OCI-LY7 (cell line): ENCODE data around the gene SYNGAP1. TPM values are rescaled to one million over a fixed set of nuclear protein-coding genes. Genes with fewer than 3 reads are reported as not detected.
A peak's percentile ranks its signal among the peaks of the same experiment; 100 is the strongest.

Experiments
- BruUV-seq: library from RNA; stranded (reverse); fragments of 400-500 nt; replicated peaks from 2 replicates; lab custom pipeline; 2021; lab: Mats Ljungman, UMichigan
- CTCF ChIA-PET: fragments of 300-600 bp; sonication (Branson Sonifier 250); formaldehyde crosslinking; loops from one replicate; lab custom pipeline; 2022; ENCODE audit warnings: antibody characterized with exemption; ENCODE audit not compliant: unreplicated experiment; lab: Charles Lee
- POLR2A ChIA-PET: fragments of 300-600 bp; sonication (Branson Sonifier 250); formaldehyde crosslinking; loops from one replicate; lab custom pipeline; 2022; ENCODE audit warnings: antibody characterized with exemption; lab: Charles Lee
- DNase-seq: peaks from one replicate; pipeline ENCODE4 v3.0.0-alpha.2; 2015; ENCODE audit warnings: low spot score
- H2AFZ ChIP-seq: fragments of 200-600 bp; sonication (generic), shearing (Covaris generic); 2 replicates; pipeline ENCODE4 v1.6.1; 2014; ENCODE audit warnings: mild to moderate bottlenecking, antibody characterized with exemption, low read length, moderate library complexity
- H3K27ac ChIP-seq: fragments of 200-600 bp; sonication (generic); 2 replicates; pipeline ENCODE4 v1.5.1; 2014; ENCODE audit warnings: mixed run types, low read depth, mild to moderate bottlenecking, moderate library complexity, low read length, inconsistent platforms; ENCODE audit not compliant: poor library complexity, severe bottlenecking
- H3K36me3 ChIP-seq: fragments of 200-600 bp; sonication (generic); 2 replicates; pipeline ENCODE4 v1.6.1; 2014; ENCODE audit warnings: mild to moderate bottlenecking, antibody characterized with exemption, low read length, moderate library complexity, mixed read lengths; ENCODE audit not compliant: insufficient read depth
- H3K4me1 ChIP-seq: fragments of 200-600 bp; sonication (generic); 2 replicates; pipeline ENCODE4 v1.5.1; 2014; ENCODE audit warnings: mild to moderate bottlenecking, low read length; ENCODE audit not compliant: insufficient read depth, poor library complexity, severe bottlenecking
- H3K4me2 ChIP-seq: fragments of 200-600 bp; sonication (generic); 2 replicates; pipeline ENCODE4 v1.6.1; 2014; ENCODE audit warnings: mild to moderate bottlenecking, low read length
- H3K4me3 ChIP-seq: fragments of 200-600 bp; sonication (generic); 2 replicates; pipeline ENCODE4 v1.5.1; 2014; ENCODE audit warnings: mild to moderate bottlenecking, low read depth, low read length; ENCODE audit not compliant: poor library complexity, severe bottlenecking
- H3K79me2 ChIP-seq: fragments of 200-600 bp; sonication (generic); 2 replicates; pipeline ENCODE4 v1.6.1; 2016; ENCODE audit warnings: low read depth, mild to moderate bottlenecking, low read length, moderate library complexity, mixed read lengths; ENCODE audit not compliant: insufficient read depth
- H3K9me2 ChIP-seq: fragments of 200-600 bp; sonication (generic); 2 replicates; pipeline ENCODE4 v1.6.1; 2016; ENCODE audit warnings: mild to moderate bottlenecking, low read length, mixed read lengths; ENCODE audit not compliant: insufficient read depth
- H3K9me3 ChIP-seq: fragments of 200-600 bp; sonication (generic); 2 replicates; pipeline ENCODE4 v1.6.1; 2014; ENCODE audit warnings: mild to moderate bottlenecking, mixed run types, low read length, mixed read lengths
- H4K20me1 ChIP-seq: fragments of 200-600 bp; sonication (generic); 2 replicates; pipeline ENCODE4 v1.6.1; 2014; ENCODE audit warnings: mild to moderate bottlenecking, antibody characterized with exemption, low read length, moderate library complexity, mixed read lengths; ENCODE audit not compliant: insufficient read depth
- EZH2phosphoT487 ChIP-seq: fragments of 200-600 bp; sonication (generic); IDR thresholded peaks from 2 replicates; pipeline ENCODE4 v1.6.1; 2018; ENCODE audit warnings: low read depth, borderline replicate concordance, mild to moderate bottlenecking, mixed run types, antibody characterized with exemption, low read length, moderate library complexity, mixed read lengths
- intact Hi-C: fragments of 100-400 bp; cut with micrococcal nuclease; formaldehyde crosslinking; loops from one replicate; pipeline ENCODE4 v1.10.0; 2022; ENCODE audit not compliant: unreplicated experiment
- total RNA-seq, 2 experiments: library from RNA; depleted of rRNA in 1 of 2; stranded (reverse); fragments of >200 nt in 1 of 2; shearing (Covaris generic) in 1 of 2; gene quantifications; 2 replicates each; pipeline ENCODE4 v1.2.3, GENCODE V29; 2014 to 2022
- TF ChIP-seq, protein P1 (sequence below): fragments of 200-600 bp; sonication (generic); conservative IDR thresholded peaks from 2 replicates; pipeline ENCODE4 v1.5.1; 2014; ENCODE audit warnings: mild to moderate bottlenecking, antibody characterized with exemption, low read length, moderate library complexity, mixed read lengths

SYNGAP1 gene
- total RNA-seq, 2 experiments from 2014 or later = 5.6 to 30.7 TPM

DNA sequence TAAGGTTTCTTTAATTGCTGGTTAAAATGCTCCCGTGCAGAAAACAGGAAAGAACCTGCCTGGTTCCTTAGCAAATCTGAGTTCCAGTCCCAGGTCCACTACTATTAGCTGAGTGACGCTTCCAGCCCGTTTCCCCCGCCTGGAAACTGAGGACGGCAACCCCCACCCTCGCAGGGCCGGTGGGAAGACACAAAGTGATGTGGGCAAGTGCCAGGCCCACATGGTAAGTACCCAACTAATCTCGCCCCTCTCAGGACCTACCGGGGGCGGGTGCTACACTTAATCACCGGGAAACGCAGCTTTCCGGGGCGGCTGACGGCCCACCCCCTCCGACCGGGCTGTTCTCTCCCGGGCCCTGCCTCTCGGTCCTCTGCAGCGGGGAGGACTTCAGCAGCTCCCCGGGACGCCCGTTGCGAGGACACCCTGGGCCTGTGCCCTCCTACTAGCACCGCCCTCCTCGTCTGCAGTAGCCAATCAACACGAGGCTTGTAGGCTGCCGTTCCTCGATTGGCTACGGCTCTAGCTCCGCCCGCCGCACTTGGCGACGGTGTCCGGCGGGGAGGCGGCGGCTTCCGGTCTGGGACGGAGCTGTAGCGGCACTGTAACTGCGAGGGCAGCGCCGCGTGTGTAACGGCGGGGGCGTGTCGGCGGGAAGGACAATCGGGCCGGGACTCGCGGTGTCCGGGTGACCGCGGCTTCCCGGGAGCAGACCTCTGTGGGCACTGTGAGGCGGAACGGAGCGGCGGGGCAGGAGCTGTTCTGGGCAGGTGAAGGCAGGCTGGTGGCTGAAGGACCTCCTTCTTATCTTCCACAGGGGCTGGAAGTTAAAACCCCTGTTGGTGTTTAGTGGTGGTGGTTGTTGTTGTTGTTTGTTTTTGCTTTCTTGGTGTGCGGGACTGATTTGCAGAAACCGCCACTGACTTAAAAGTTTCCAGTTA lies 34.4 kb downstream of the SYNGAP1 start, which contains the start of gene ZBTB9:
Gene ZBTB9, plus strand, starts transcription at position 568 of the 938 bp plus-strand sequence. CDS start 525 bp downstream, outside the sequence.
- peak; percentile 97 for DNase-seq
- Histone ChIP-seq H3K4me3 (peak within 1 kb of the TSS; percentile 77), H3K9me2 (no peaks in the 10 kb centered on the region), H3K4me1 (peaks cover 19% of the 10 kb centered on the region), H3K36me3 (peaks cover 29% of the 10 kb centered on the region), H3K27ac (peak within 1 kb of the TSS; percentile 30), H3K79me2 (peaks cover 19% of the 10 kb centered on the region; the same call in 1 of the 2 replicates), H4K20me1 (no peaks in the 10 kb centered on the region), H2AFZ (peak within 1 kb of the TSS; percentile 54; the same call in 1 of the 2 replicates), H3K9me3 (no peaks in the 10 kb centered on the region), H3K4me2 (peak within 1 kb of the TSS; percentile 96)
- intact Hi-C loops = loop anchor here (1.0 to 2.0 kb wide), 2 partner anchors 23 to 117 kb away; no protein-coding TSS in a partner anchor
- BruUV-seq = TSS peak; percentile 75
- ChIA-PET POLR2A (interaction anchor here (0.6 to 2.1 kb wide), 8 partner anchors 15 to 783 kb away, joined by 3 to 7 read pairs (median 3); partner anchors contain the start of genes HMGA1 and UQCC2), CTCF (interaction anchor here (0.5 to 1.8 kb wide), 2 partner anchors 23 to 31 kb away, joined by 3 to 4 read pairs; no protein-coding TSS in a partner anchor)
- TF ChIP-seq, protein P1, sequence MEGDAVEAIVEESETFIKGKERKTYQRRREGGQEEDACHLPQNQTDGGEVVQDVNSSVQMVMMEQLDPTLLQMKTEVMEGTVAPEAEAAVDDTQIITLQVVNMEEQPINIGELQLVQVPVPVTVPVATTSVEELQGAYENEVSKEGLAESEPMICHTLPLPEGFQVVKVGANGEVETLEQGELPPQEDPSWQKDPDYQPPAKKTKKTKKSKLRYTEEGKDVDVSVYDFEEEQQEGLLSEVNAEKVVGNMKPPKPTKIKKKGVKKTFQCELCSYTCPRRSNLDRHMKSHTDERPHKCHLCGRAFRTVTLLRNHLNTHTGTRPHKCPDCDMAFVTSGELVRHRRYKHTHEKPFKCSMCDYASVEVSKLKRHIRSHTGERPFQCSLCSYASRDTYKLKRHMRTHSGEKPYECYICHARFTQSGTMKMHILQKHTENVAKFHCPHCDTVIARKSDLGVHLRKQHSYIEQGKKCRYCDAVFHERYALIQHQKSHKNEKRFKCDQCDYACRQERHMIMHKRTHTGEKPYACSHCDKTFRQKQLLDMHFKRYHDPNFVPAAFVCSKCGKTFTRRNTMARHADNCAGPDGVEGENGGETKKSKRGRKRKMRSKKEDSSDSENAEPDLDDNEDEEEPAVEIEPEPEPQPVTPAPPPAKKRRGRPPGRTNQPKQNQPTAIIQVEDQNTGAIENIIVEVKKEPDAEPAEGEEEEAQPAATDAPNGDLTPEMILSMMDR = no peak
- no peak for TF ChIP-seq EZH2phosphoT487

DNA sequence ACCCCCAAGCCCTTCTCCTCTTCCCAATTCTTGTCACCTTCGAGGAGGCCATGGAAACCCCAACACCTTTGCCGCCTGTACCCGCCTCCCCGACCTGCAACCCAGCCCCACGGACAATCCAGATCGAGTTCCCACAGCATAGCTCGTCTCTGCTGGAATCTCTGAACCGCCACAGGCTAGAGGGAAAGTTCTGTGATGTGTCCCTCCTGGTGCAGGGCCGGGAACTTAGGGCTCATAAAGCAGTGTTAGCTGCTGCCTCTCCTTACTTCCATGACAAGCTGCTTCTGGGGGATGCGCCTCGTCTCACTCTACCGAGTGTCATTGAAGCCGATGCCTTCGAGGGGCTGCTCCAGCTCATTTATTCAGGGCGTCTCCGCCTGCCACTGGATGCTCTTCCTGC lies 35.2 kb downstream of the SYNGAP1 start:
- POLR2A ChIA-PET = interaction anchor here (1.1 to 2.1 kb wide), 3 partner anchors 24 to 351 kb away, joined by 3 to 7 read pairs (median 4); no protein-coding TSS in a partner anchor
- Histone ChIP-seq H3K9me3 (no peaks in the 10 kb centered on the region), H3K36me3 (peaks cover 22% of the 10 kb centered on the region), H3K4me1 (peaks cover 19% of the 10 kb centered on the region), H3K79me2 (peaks cover 19% of the 10 kb centered on the region; the same call in 1 of the 2 replicates), H3K4me3 (peak overlapping the region; percentile 77), H3K27ac (no peak overlapping the region), H3K9me2 (no peaks in the 10 kb centered on the region), H4K20me1 (no peaks in the 10 kb centered on the region), H3K4me2 (peak overlapping the region; percentile 96), H2AFZ (no peak overlapping the region; the same call in 1 of the 2 replicates)
- TF ChIP-seq EZH2phosphoT487 = no peak
- TF ChIP-seq, protein P1 = no peak
- CTCF ChIA-PET = interaction anchor here (1.8 kb wide), 1 partner anchor 24 kb away, joined by 4 read pairs; no protein-coding TSS in a partner anchor
- intact Hi-C loops = loop anchor here (2.0 kb wide), 1 partner anchor 116 kb away; no protein-coding TSS in a partner anchor
- DNase-seq = no peak
- BruUV-seq = no TSS peak
